GM20000 (cell line): ENCODE data around the gene TPT1.

Experiments used
- DNase-seq: peaks from one replicate; pipeline ENCODE4 v3.0.0; 2012; ENCODE audit warnings: low spot score
- TF ChIP-seq, protein P1 (sequence below): IDR thresholded peaks from 2 replicates; pipeline ENCODE4 v1.5.1; 2012; ENCODE audit warnings: mild to moderate bottlenecking, control low read depth; ENCODE audit errors: extremely low read depth, missing control alignments

Gene TPT1

DNA sequence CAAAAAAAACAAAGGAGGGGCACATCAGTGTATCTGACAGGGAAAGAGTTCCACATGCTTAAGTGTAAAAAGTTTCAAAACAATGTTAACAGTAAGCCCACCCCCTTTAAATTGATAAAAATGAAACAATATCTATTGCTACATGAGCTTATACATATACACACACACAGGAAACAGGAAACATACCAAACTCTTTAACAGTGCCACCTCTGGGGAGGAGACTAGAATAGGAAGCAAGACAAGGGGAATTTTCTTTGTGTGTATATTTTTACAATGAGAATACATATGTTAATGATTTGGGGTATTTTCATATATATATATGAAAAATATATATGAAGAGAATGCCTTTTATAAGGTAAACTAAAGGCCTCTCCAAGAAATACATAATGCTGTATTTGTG is 44.7 kb downstream of the TPT1 start:
- DNase-seq, result no peak
- TF ChIP-seq, protein P1, sequence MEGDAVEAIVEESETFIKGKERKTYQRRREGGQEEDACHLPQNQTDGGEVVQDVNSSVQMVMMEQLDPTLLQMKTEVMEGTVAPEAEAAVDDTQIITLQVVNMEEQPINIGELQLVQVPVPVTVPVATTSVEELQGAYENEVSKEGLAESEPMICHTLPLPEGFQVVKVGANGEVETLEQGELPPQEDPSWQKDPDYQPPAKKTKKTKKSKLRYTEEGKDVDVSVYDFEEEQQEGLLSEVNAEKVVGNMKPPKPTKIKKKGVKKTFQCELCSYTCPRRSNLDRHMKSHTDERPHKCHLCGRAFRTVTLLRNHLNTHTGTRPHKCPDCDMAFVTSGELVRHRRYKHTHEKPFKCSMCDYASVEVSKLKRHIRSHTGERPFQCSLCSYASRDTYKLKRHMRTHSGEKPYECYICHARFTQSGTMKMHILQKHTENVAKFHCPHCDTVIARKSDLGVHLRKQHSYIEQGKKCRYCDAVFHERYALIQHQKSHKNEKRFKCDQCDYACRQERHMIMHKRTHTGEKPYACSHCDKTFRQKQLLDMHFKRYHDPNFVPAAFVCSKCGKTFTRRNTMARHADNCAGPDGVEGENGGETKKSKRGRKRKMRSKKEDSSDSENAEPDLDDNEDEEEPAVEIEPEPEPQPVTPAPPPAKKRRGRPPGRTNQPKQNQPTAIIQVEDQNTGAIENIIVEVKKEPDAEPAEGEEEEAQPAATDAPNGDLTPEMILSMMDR, result no peak

DNA sequence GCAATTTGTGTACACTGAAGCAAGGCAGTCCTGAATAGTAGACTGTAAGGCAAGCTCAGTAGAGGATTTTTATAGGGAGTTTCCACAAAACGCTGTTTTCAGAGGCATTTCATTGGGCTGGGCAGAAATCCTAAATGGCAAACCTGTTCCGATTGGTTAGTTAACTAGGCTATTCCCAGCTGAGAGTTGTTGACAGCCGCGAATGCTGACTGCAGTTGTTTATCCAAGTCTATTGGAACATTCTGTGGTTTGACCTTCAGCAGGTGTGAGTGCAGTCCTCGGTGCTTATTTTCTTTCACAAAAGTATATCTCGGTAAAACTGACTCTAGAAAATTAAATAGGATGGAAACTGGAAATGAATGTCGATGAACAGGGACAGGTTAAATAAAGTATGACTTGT is 45.4 kb downstream of the TPT1 start:
- TF ChIP-seq, protein P1, result no peak
- no peak for DNase-seq

DNA sequence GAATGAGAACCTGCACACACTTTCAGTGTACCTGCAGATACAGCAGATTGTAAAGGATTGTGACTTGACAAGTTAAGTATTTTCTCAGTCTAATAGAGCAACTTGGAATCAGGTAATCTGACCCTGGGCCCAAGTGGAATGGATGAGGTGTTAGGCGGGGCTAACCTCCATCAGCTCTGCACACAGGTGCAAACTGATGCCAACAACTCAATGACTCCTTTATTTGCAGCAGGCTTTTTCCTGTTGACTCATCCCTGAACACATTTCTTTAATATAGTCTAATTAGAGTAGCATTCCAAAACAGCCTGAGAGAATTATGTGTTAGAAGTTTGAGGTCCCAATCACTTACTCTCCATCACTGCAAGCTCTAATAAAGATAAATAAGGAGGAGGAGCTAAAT is 48.8 kb downstream of the TPT1 start:
- DNase-seq, result no peak
- TF ChIP-seq, protein P1, result no peak

DNA sequence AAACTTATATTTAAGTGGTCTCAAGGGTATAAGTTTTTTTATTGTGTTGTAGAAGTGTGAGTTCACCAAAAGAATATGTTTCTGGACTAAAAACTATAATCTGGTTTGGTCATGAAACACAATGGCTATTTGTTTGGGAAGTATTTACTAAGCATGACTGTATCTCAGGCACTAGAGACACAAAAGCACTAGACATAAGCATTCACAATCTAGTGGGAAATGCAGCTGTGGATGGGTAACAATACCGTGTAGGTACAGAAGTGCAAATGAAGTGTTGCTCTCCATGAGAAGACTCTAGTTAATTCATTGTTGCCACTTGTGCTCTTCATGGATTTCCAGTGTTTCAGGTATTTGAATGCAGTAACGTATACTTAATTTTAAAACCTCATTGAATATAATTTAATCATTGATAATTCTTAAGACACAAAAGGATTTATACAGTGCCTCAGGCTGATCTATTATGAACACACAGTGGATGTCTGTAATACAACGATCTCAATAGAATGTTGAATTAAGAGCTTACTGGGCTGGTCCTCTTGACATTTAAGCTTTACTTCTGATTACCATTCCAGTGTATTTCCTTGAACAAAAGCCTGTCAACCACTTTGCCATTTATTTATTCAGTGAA is 50.9 kb downstream of the TPT1 start:
- TF ChIP-seq, protein P1, result no peak
- DNase-seq, result no peak
